GM23338 (cell line): ENCODE results near the gene MMP24OS. TPM values are rescaled to one million over a fixed set of nuclear protein-coding genes. Genes with fewer than 3 reads are reported as not detected.

Experiments used
- ATAC-seq: fragments of 200-7000 bp; cut with Tn5 transposase; 3 replicates; pipeline ENCODE4 v1.9.1; 2020
- DNase-seq: peaks from one replicate; pipeline ENCODE4 v3.0.0-alpha.2; 2015; ENCODE audit warnings: low spot score
- H2AFZ ChIP-seq: fragments of 200-600 bp; sonication (generic); 2 replicates; pipeline ENCODE4 v1.8.0; 2016; ENCODE audit warnings: antibody characterized with exemption, mild to moderate bottlenecking, moderate library complexity
- H3F3A ChIP-seq: fragments of 200-600 bp; sonication (generic); replicated peaks from 2 replicates; pipeline ENCODE4 v1.8.0; 2017; ENCODE audit warnings: antibody characterized with exemption, mixed run types, low read depth
- H3K27ac ChIP-seq: fragments of 200-600 bp; sonication (generic); 2 replicates; pipeline ENCODE4 v1.6.1; 2016; ENCODE audit warnings: low read depth
- H3K27me3 ChIP-seq: fragments of 200-600 bp; sonication (generic); 2 replicates; pipeline ENCODE4 v1.8.0; 2016; ENCODE audit warnings: mild to moderate bottlenecking, mixed run types, moderate library complexity; ENCODE audit not compliant: insufficient read depth
- H3K36me3 ChIP-seq: fragments of 200-600 bp; sonication (generic); 2 replicates; pipeline ENCODE4 v1.8.0; 2016; ENCODE audit warnings: mild to moderate bottlenecking; ENCODE audit not compliant: insufficient read depth
- H3K4me1 ChIP-seq: fragments of 200-600 bp; sonication (generic); 2 replicates; pipeline ENCODE4 v1.8.0; 2016; ENCODE audit warnings: mild to moderate bottlenecking, moderate library complexity; ENCODE audit not compliant: insufficient read depth
- H3K4me2 ChIP-seq: fragments of 200-600 bp; sonication (generic); 2 replicates; pipeline ENCODE4 v1.7.1; 2017; ENCODE audit warnings: mixed run types
- H3K4me3 ChIP-seq: fragments of 200-600 bp; sonication (generic); 2 replicates; pipeline ENCODE4 v1.6.1; 2016; ENCODE audit warnings: mixed run types
- H3K79me2 ChIP-seq: fragments of 200-600 bp; sonication (generic); replicated peaks from 2 replicates; pipeline ENCODE4 v1.8.0; 2017; ENCODE audit warnings: mild to moderate bottlenecking; ENCODE audit not compliant: insufficient read depth
- H3K9me2 ChIP-seq: fragments of 200-600 bp; sonication (generic); 2 replicates; pipeline ENCODE4 v1.8.0; 2017; ENCODE audit not compliant: insufficient read depth
- H4K20me1 ChIP-seq: fragments of 200-600 bp; sonication (generic); replicated peaks from 2 replicates; pipeline ENCODE4 v1.8.0; 2017; ENCODE audit warnings: mild to moderate bottlenecking; ENCODE audit not compliant: insufficient read depth
- H3K27ac Mint-ChIP-seq: 2 replicates; pipeline ENCODE4 v1.8.0; 2020; ENCODE audit warnings: inconsistent platforms, mild to moderate bottlenecking, moderate library complexity, mixed read lengths
- H3K27me3 Mint-ChIP-seq: 3 replicates; pipeline ENCODE4 v1.8.0; 2022; ENCODE audit warnings: low read depth, mild to moderate bottlenecking, moderate library complexity, mixed read lengths, inconsistent platforms; ENCODE audit not compliant: insufficient read depth, poor library complexity
- H3K36me3 Mint-ChIP-seq: 3 replicates; pipeline ENCODE4 v1.8.0; 2021; ENCODE audit warnings: low read depth, mild to moderate bottlenecking, inconsistent platforms, moderate library complexity, mixed read lengths
- H3K4me1 Mint-ChIP-seq: 3 replicates; pipeline ENCODE4 v1.8.0; 2020; ENCODE audit warnings: mild to moderate bottlenecking, inconsistent platforms, mixed read lengths
- H3K4me3 Mint-ChIP-seq: 3 replicates; pipeline ENCODE4 v1.8.0; 2021; ENCODE audit warnings: moderate library complexity, mild to moderate bottlenecking, inconsistent platforms, mixed read lengths
- H3K9me3 Mint-ChIP-seq: 3 replicates; pipeline ENCODE4 v1.8.0; 2020; ENCODE audit warnings: moderate library complexity, mild to moderate bottlenecking, inconsistent platforms, mixed read lengths
- CREB1 ChIP-seq: fragments of 250-450 bp; sonication (Bioruptor Pico); IDR thresholded peaks from 2 replicates; pipeline ENCODE4 v1.5.0; 2020; ENCODE audit warnings: low read depth, mild to moderate bottlenecking, moderate library complexity
- CTCF ChIP-seq, 2 experiments: fragments of 200-600 bp in 1 of 2; sonication (generic) in 1 of 2; conservative IDR thresholded peaks; 2 replicates each; pipeline versions ENCODE4 v1.5.1 to v1.6.1; 2016 to 2017; ENCODE audit warnings: antibody characterized with exemption in 2 of 2, low read depth in 2 of 2, mild to moderate bottlenecking in 2 of 2, moderate library complexity in 1 of 2
- ETS1 ChIP-seq: IDR thresholded peaks from 2 replicates; pipeline ENCODE4 v1.6.1; 2016; ENCODE audit warnings: antibody characterized with exemption
- EZH2phosphoT487 ChIP-seq: fragments of 200-600 bp; sonication (generic); IDR thresholded peaks from one replicate; pipeline ENCODE4 v1.8.1; 2018; ENCODE audit warnings: antibody characterized with exemption; ENCODE audit not compliant: unreplicated experiment
- JUNB ChIP-seq: IDR thresholded peaks from one replicate; pipeline ENCODE4 v1.6.1; 2016; ENCODE audit warnings: antibody characterized with exemption; ENCODE audit not compliant: unreplicated experiment
- NANOG ChIP-seq: IDR thresholded peaks from 2 replicates; pipeline ENCODE4 v1.6.1; 2016; ENCODE audit warnings: antibody characterized with exemption, borderline replicate concordance
- POLR2AphosphoS5 ChIP-seq: IDR thresholded peaks from 2 replicates; pipeline ENCODE4 v1.6.1; 2016; ENCODE audit warnings: antibody characterized with exemption, low read depth
- REST ChIP-seq: IDR thresholded peaks from one replicate; pipeline ENCODE4 v1.6.1; 2018; ENCODE audit warnings: antibody characterized with exemption; ENCODE audit not compliant: unreplicated experiment
- STAT1 ChIP-seq: IDR thresholded peaks from one replicate; pipeline ENCODE4 v1.6.1; 2016; ENCODE audit warnings: antibody characterized with exemption; ENCODE audit not compliant: unreplicated experiment
- ZNF114 ChIP-seq: fragments of 250-450 bp; sonication (Bioruptor Pico); IDR thresholded peaks from 2 replicates; pipeline ENCODE4 v1.5.0; 2020; ENCODE audit warnings: mild to moderate bottlenecking, moderate library complexity
- ZNF331 ChIP-seq: fragments of 250-450 bp; sonication (Bioruptor Pico); IDR thresholded peaks from 2 replicates; pipeline ENCODE4 v1.5.0; 2020; ENCODE audit warnings: low read depth, mild to moderate bottlenecking, moderate library complexity
- polyA plus RNA-seq: library from polyadenylated mRNA; unstranded; fragments of >200 nt; fragmentation: Nextera tagmentation; extraction: Ambion mirVana; gene quantifications from 2 replicates; pipeline ENCODE4 v1.2.1, GENCODE V29; 2016
- total RNA-seq: library from RNA; depleted of rRNA; stranded (reverse); fragments of >200 nt; shearing (Covaris generic); gene quantifications from 2 replicates; pipeline ENCODE4 v1.2.3, GENCODE V29; 2014

The MMP24OS gene
- total and polyA plus RNA-seq, 2 experiments from 2014 or later: 10.5 to 25.4 TPM

GRCh38 chr20:35240083-35240810, 37.7 kb downstream of the MMP24OS start:
- Histone ChIP-seq H3K4me1 (peaks cover 8% of the 10 kb centered on the region), H3K79me2 (no peaks in the 10 kb centered on the region), H3F3A (no peaks in the 10 kb centered on the region), H3K4me2 (no peak overlapping the region), H3K4me3 (no peak overlapping the region), H2AFZ (no peak overlapping the region), H4K20me1 (no peaks in the 10 kb centered on the region), H3K27ac (no peak overlapping the region), H3K36me3 (no peaks in the 10 kb centered on the region), H3K9me2 (no peaks in the 10 kb centered on the region), H3K27me3 (no peaks in the 10 kb centered on the region)
- Mint-ChIP-seq H3K27me3 (peaks cover 7% of the 10 kb centered on the region), H3K27ac (no peak overlapping the region), H3K9me3 (no peaks in the 10 kb centered on the region), H3K4me1 (peaks cover 10% of the 10 kb centered on the region; the same call in 2 of the 3 replicates), H3K4me3 (no peak overlapping the region), H3K36me3 (no peaks in the 10 kb centered on the region)
- no peak for TF ChIP-seq EZH2phosphoT487
- TF ChIP-seq JUNB: no peak
- no peak for DNase-seq
- ATAC-seq: no peak

- Histone ChIP-seq H3K4me1 (peaks cover 8% of the 10 kb centered on the region), H3K9me2 (no peaks in the 10 kb centered on the region), H3K27me3 (no peaks in the 10 kb centered on the region), H3K4me3 (no peak overlapping the region), H3K79me2 (no peaks in the 10 kb centered on the region), H3K36me3 (no peaks in the 10 kb centered on the region), H3K27ac (no peak overlapping the region), H3K4me2 (no peak overlapping the region), H3F3A (no peaks in the 10 kb centered on the region), H2AFZ (no peak overlapping the region), H4K20me1 (no peaks in the 10 kb centered on the region)
- H3K9me3 Mint-ChIP-seq: no peaks in the 10 kb centered on the region
- DNase-seq: no peak
- H3K4me3 Mint-ChIP-seq: no peak overlapping the region
- peaks cover 6% of the 10 kb centered on the region for H3K27me3 Mint-ChIP-seq
- H3K27ac Mint-ChIP-seq: no peak overlapping the region
- ATAC-seq: no peak
- no peaks in the 10 kb centered on the region for H3K36me3 Mint-ChIP-seq
- peaks cover 10% of the 10 kb centered on the region; the same call in 2 of the 3 replicates for H3K4me1 Mint-ChIP-seq
- no peak for TF ChIP-seq ETS1
- TF ChIP-seq ZNF114 (CRISPR knock-in tag): no peak
- no peak for TF ChIP-seq ZNF331 (CRISPR knock-in tag)
- no peak for TF ChIP-seq EZH2phosphoT487
- TF ChIP-seq REST: no peak
- no peak for TF ChIP-seq POLR2AphosphoS5
- TF ChIP-seq NANOG: no peak
- TF ChIP-seq CREB1: no peak
- TF ChIP-seq CTCF (conservative IDR thresholded peaks at IDR 0.05; ENCODE audit: low read depth in 2 of 2): no peak
- TF ChIP-seq STAT1: no peak
Observed at GRCh38 chr20:35238735-35239134, 39.2 kb downstream of the MMP24OS start.
